AG08395 (cell line): ENCODE results near the gene STKLD1.

Source experiments
- DNase-seq: peaks from one replicate; pipeline ENCODE4 v3.0.0; 2012; ENCODE audit warnings: mixed read lengths, low spot score

The STKLD1 gene

DNA sequence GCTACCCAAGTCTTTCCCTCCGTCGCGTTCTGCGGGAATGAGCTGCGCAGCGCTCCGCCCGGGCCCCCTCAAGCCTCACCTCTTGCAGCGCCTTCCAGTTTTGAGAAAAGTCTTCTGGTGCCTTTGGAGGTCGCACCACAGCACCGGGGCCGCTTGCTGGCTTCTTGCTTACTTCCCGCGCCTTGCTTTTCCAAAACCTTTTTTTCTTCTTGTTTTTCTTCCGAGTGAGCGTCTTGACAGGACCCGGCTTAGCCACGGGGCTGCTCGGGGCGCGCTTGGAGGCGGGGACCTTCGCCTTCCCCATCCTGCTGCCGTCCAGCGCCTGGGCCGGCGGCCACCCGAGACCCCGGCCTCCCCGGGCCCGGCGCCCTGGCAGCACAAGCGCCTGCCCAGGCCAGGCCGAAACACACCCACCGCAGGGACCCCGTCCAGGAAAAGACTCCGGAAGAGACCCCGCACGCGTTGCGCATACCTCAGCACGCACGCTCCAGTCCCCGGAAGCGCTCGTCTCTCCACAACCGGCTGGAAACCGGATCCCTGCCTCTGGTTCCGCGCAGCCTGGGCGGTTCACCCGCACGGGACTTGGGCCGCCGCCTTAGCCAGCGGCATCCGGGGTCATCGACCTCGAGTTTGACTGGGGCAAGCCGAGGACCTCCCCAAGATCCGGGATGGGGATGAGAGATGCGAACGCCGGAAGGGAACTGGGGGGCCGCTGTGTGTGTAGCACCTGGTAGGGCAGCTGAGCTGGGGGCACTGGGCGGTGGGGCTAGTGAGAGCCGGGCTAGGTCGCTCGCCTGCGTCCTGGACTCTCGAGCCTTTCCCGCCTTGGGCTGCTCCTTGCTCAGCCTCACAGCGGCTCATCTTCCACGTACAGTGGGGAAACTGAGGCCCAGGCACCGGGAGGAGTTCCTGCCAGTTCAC, 41.6 kb downstream of the STKLD1 start, which contains the start of gene REXO4:
TSS of gene REXO4 (minus strand) at position 470 of the 921 bp plus-strand sequence. CDS start at position 304, 166 bp downstream.
- peak; percentile 87 for DNase-seq

DNA sequence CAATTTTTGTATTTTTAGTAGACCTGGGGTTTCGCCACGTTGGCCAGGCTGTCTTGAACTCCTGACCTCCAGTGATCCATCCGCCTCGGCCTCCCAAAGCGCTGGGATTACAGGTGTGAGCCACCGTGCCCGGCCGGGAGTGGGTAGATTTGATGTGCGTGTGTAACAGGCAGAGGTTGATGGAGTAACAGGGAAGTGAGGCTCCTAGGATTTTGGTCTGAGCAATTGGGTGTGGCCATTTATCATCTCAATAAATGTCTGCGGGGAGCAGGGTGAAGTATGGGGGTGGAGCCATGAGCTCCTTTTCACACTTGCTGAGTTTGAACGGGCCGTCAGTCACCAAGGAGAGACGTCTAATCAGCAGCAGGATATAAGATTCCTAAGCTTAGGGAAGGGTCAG, 42.8 kb downstream of the STKLD1 start:
- DNase-seq, result no peak

DNA sequence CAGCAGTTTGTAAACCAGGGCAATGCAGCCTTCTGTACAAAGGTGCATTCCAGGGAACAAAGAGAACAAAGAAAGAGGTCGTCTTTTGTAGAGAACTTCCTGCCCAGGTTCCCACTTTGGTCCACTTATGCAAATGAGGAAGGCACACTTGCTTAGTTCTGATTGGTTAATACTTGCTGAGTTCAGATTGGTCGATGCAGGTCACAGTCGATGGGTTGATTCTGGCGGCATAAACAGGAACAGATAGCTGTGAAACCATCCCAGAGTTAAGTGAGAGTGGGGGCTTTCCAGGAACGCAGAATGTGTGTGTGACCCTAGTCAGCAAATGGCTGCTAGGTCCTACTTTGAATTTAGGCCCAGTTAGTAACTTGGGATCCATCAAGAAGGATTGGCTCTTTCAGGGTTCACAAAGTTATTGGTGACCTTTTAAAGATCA, 44.2 kb downstream of the STKLD1 start:
- no peak for DNase-seq

DNA sequence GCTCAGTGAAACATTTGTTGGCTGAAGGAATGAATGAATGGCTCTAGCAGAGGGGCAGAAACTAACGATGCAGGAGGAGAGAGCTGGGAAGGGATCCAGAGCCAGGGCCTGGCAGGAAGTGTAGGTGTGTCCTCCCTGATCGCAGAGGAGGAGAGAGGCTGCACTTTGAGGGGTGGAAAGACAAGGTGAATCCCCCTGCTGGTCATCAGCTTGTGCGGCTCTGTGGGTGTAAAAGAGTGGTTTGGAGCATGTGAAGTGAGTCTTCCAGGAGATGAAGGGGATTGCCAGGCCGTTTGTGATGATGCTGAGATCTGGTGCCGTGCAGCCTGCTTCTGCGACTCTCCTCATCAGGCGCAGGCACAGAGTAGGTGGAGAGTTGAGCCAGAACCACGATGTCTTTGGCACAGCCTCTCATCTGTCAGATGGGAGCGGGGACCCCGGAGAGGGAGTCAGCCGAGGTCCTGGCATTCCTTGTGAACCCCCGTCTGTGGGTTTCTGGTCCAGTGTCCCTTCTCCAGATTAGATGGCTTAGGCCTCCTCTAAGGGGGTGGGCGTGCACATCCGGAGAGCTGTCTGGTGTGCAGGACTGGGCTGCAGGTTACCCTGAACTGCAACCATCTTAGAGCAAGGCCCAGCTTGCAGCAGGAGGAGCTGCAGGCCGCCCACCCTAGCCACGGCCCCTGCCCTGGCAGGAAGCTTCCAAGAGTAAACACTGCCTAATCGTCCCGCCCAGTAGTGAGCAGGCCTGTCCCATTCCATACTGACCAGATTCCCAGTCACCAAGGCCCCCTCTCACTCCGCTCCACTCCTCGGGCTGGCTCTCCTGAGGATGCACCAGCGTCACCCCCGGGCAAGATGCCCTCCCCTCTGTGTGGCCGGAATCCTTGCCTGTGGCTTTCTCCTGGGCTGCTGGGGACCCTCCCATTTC, 45.7 kb downstream of the STKLD1 start, which contains the start of gene ADAMTS13:
TSS of gene ADAMTS13 (plus strand) at position 753 of the 928 bp plus-strand sequence. CDS start at position 830, 77 bp downstream.
- DNase-seq, result no peak

DNA sequence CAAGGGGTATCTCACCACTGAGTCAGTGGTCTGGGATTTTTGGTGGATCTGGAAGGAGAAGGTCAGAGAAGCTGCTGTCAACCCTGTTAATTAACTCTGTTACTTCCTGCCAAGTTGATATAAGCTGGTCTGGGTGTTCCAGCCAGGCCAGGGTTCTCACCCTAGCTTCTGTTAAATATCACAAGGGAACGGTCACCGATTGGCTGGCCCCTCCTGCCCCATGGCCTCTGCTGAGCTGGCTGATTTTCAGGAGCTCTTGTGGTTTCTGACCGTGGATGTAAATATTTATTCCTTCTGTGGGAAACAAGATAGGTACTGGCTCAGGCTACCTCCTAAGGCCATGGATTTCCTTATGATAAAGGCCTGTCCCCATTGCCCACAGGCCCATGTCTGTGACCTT, 47.0 kb downstream of the STKLD1 start:
- no peak for DNase-seq

GRCh38 chr9:133424187-133424586, 48.0 kb downstream of the STKLD1 start:
- DNase-seq, result no peak

DNA sequence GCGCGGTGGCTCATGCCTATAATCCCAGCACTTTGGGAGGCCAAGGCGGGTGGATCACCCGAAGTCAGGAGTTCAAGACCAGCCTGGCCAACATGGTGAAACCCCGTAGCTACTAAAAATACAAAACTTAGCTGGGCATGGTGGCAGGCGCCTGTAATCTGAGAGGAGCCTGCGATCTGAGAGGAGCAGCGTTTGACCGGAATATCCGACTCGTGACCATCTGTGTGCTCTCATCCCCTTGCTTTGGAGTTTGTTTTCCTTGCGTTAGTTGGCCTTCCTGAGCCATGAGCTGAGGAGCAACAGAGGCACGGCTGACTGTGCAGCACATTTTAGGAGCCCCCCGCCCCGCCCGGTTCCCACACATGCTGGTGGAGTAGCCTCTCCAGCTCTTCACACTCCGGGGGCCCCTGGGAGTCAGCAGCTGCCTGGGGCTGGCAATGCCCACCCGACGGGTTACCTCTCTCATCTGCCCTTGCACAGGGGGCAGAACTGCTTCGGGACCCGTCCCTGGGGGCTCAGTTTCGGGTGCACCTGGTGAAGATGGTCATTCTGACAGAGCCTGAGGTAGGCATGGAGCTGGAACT, 49.0 kb downstream of the STKLD1 start:
- DNase-seq, result no peak

DNA sequence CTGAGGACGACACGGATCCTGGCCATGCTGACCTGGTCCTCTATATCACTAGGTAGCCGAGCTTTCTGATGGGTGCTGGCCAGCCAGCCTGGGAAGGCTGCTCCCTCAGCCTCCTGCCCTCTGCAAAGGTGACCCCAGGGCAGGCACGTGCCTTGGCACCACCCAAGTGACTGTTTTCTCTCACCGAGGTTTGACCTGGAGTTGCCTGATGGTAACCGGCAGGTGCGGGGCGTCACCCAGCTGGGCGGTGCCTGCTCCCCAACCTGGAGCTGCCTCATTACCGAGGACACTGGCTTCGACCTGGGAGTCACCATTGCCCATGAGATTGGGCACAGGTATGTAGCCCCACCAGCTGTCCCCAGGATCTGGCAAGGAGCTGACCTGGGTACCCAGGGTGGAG, 49.8 kb downstream of the STKLD1 start:
- no peak for DNase-seq

GRCh38 chr9:133427658-133428348, 51.6 kb downstream of the STKLD1 start:
- DNase-seq, result no peak

- no peak for DNase-seq
These were observed 52.5 kb downstream of the STKLD1 start for GRCh38 chr9:133428617-133429101.

DNA sequence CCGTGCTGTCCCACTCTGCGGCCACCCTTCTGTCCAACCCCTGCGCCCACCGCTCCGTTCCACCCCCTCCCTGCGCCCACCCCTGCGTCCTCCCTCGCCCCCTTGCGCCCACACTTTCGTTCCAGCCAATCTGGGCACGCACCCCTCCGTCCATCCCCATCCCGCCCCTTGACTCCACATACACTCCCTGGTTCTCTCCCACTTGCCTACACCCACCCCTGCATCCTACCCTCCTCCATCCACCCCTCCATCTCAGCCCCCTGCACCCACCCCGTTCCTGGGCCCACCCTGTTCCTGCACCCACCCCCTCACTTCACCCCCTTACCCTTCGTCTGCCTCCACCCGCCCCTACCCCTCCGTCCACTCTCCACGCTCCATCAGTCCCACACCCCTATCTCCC, 53.0 kb downstream of the STKLD1 start:
- no peak for DNase-seq

DNA sequence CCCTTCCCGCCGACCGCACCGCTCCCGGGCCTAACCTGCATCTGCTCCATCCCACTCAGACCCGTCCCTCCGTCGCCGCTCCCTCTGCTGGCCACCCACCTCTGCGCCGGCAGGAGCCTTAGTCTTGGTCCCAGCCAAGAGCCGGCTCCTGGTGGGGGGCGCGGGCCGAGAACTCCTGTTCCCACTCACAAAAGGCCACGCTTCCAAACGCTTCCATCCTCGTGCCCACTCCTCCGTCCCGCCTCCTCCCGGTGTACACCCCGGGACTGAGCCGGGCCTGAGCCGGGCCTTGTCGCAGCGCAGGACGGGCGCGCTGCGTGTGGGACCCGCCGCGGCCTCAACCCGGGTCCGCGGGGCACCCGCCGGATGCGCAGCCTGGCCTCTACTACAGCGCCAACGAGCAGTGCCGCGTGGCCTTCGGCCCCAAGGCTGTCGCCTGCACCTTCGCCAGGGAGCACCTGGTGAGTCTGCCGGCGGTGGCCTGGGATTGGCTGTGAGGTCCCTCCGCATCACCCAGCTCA, 53.5 kb downstream of the STKLD1 start:
- DNase-seq, result peak; percentile 45

GRCh38 chr9:133430244-133430643, 54.1 kb downstream of the STKLD1 start:
- no peak for DNase-seq

GRCh38 chr9:133433351-133433843, 57.2 kb downstream of the STKLD1 start:
- no peak for DNase-seq

DNA sequence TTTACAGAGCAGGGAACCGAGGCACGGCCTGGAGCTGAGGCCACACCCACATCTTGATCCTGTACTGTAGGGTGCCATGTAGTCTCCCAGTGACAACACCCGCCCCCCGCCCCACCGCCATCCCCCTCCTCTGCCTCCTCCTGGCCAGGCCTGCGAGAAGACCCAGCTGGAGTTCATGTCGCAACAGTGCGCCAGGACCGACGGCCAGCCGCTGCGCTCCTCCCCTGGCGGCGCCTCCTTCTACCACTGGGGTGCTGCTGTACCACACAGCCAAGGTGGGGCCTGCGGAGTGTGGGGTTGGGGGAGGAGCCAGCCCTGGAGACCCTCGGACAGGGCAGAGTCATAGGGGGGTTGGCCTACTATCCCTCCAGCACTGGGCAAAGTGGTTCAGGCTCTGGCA, 60.5 kb downstream of the STKLD1 start:
- no peak for DNase-seq

- no peak for DNase-seq
These were observed 61.8 kb downstream of the STKLD1 start for GRCh38 chr9:133437753-133438531.

- DNase-seq, result no peak
These were observed 63.2 kb downstream of the STKLD1 start for GRCh38 chr9:133439337-133439736.

DNA sequence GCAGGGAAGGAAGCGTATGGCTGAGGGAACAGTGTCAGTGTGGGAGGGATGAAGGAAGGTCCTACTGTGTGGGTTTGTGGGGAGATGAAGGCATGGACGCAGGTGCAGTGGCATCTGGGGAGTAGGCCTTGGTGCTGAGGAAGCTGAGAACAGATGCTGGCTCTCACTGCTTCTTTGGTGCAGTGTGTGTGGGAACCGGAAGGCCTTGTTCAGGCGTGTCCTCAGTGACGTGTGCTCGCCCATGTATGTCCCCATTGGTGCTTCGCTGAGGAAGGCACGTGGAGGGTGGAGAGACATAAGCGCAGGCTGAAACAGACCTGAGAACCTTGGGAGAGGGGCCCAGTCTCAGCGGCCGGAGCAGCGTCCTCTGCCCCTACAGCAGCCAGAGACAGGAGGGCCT, 64.7 kb downstream of the STKLD1 start:
- DNase-seq, result no peak

- DNase-seq, result no peak
These were observed 65.4 kb downstream of the STKLD1 start for GRCh38 chr9:133441571-133441970.

- DNase-seq, result no peak
These were observed 67.1 kb downstream of the STKLD1 start for GRCh38 chr9:133443248-133443647.
